Hepatic stellate cell (primary cell): ENCODE results near the gene CYP1B1.
A peak's percentile ranks its signal among the peaks of the same experiment; 100 is the strongest.
"Not testable (repeated sequence)": the region's sequence is repeated elsewhere in the genome, so short reads cannot be mapped to it uniquely, and the experiment has no call there.

Experiments
- DNase-seq: peaks from one replicate; pipeline ENCODE4 v3.0.0; 2011; ENCODE audit warnings: low spot score

CYP1B1 gene

DNA sequence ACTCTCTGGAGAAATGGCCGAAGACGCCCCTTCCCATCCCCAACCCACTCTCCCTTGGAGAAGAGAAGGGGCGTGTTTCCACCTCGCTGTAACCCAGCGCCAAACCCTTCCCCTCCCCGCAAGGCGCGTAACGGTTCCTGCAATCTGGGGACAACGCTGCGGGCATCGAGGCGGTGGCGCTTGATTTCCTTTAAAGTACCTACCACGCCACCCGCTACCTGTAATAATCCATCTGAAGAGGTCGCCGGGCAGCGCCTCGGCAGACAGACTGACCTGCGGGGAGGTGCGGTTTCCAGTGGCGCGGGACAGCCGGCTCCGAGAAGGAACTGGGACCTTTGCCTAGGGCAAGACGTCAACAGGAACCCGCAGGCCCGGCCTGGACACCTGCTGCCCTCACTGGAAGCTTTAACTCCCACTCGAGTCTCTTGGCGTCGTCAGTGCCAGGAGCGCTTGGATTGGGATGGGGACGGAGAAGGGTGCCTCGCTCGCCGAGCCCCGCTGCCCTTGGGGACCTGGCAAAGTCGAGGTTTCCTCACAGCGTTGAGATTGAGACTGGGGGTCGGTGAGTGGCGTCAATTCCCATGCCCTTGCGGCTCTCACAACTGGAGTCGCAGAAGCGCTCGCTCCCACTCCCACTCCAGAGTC, at the start of gene CYP1B1:
CYP1B1 (minus strand) TSS at position 645 of the 645 bp plus-strand sequence. CDS start 763 bp downstream, outside the sequence.
- peak; percentile 42 for DNase-seq

DNA sequence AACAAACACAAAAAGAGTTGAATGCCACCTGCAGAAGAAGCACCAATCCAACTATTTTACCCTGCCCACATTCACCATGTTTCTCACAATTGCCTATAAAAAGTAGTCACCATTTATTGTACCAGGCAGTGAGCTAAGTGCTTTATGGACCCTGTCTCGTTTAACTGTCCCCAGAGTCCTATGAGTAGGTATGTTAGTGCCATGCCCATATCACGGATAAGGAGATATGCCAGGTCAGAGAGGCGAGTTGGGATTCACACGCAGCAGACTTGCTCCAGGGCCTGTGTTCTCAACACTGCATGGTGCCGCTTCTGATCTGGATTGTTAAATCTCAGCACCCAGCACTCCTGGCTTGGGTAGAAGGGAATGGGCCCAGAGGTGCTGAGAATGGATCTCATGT, 49.1 kb upstream of the CYP1B1 start:
- no peak for DNase-seq

GRCh38 chr2:38123911-38124310, 48.0 kb upstream of the CYP1B1 start:
- DNase-seq: no peak

DNA sequence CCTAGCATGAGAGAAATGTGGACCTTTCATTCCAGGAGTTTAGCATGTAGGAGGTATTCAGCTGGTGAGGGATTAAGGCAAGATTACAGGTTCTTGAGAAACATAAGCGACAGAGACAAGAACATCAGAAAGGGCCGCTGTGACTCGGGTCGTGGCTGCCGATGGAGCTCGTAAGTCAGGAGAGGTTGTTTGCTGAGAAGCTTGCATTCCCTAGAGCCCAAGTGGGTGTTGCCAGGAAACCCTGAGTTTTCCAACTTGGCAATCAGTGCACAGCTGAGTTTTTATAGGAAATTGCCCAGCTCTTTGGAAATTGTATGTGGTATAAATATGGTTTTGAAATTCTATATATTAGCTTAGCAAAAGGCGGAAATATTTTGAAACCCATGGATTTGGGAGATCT, 46.4 kb upstream of the CYP1B1 start:
- no peak for DNase-seq

DNA sequence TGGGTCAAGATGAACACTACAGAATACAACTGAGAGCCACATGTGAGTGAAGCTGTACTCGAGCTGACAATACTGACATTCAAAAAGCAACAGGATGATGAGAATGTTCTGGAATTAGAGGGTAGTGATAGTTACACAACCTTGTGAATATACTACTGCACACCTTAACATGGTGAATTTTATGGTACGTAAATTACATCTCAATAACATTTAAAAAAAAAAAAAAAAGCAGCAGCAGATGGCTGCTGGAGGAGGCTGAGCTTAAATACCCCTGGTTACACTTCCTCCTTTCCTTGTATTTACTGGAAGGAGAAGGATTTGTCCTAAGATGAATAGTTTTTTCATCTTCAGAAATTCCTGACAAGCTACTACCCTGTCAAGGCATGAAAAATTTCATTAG, 45.5 kb upstream of the CYP1B1 start:
- no peak for DNase-seq

DNA sequence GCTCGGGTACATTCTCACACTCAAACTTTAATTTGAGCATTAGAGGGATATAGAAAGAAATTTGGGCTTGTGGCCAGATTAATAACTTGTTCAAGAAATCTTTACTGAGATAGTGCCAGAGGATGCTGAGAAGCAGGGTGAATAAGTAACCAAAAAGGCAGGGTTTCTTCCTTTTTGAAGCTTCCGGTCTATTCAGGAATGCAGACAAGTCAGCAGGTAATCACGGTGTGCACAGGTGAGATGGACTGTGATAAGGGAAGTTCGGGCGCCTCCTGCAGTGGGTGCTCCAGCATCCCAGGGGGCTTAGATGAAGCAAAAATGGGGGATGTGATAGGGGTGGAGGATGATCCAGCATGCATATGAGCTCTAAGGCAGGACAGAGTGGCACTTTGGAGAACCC, 44.9 kb upstream of the CYP1B1 start:
- no peak for DNase-seq

- DNase-seq: no peak
These were observed 44.3 kb upstream of the CYP1B1 start for GRCh38 chr2:38120264-38120592.

GRCh38 chr2:38116762-38117161, 40.8 kb upstream of the CYP1B1 start:
- peak; percentile 52 for DNase-seq

DNA sequence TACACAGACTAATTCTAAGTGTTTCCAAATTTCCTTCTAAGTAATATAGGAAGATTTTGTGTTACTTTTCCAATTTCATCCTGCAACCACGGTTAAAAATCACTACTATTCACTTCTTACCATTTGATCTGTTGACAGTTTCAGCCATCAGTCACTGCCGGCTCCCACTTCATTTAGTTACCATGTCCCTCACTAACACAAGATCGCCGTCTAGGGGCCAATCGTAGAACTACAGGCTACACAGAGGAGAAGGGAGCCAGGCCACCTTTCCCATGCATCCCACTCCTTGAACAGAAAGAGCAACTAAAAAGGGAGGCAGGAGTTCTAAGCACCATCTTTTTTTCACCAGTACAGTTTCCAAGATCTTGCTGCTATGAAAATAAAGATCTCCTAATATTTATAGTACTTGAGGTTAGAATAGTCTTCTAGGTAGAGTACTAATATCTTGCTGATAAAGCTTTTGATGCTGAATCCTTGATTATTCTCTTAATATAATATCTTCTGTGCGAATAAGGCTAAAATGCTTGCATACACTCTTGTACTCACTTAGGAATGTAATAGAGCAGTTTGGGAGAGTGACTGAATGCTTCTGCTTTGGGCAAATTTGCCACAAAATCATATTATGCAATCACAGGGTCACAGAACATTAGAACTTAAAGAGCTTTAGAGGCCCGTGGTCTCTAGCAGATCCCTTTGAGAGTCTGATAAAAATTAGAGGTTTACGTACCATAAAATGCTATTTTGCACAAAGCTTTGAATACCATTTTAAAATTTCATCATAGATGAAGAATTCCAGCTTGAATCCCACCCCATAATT, 39.5 kb upstream of the CYP1B1 start:
- peak; percentile 61 for DNase-seq

GRCh38 chr2:38113981-38114708, 38.2 kb upstream of the CYP1B1 start:
- DNase-seq: no peak

DNA sequence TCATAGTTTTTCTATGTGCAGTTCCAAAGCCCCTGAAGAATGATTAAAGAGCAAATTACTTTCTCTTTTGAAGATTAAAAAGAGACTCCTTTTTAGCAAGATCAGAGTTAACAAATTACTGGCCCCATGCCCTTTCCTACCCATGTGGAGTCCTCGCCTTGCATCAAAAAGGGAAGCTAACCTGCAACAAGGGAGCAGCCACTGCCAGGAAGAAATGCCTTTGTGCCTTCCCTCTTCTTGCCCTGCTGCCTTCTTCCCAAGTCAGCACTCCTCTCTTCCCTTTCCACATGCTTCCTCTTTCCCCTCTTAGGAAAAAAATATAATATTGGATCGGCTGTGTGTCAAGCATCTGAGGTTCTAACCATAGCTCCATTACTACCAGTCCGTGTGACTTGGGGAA, 37.1 kb upstream of the CYP1B1 start:
- no peak for DNase-seq

DNA sequence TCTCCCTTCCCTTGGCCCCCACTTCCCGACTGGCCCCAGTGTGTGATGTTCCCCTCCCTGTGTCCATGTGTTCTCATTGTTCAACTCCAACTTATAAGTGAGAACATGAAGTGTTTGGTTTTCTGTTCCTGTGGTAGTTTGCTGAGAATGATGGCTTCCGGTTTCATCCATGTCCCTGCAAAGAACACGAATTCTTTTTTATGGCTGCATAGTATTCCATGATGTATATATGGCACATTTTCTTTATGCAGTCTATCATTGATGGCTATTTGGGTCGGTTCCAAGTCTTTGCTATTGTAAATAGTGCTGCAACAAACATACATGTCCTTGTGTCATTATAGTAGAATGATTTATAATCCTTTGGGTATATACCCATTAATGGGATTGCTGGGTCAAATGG, 35.4 kb upstream of the CYP1B1 start:
- not testable (repeated sequence) for DNase-seq

DNA sequence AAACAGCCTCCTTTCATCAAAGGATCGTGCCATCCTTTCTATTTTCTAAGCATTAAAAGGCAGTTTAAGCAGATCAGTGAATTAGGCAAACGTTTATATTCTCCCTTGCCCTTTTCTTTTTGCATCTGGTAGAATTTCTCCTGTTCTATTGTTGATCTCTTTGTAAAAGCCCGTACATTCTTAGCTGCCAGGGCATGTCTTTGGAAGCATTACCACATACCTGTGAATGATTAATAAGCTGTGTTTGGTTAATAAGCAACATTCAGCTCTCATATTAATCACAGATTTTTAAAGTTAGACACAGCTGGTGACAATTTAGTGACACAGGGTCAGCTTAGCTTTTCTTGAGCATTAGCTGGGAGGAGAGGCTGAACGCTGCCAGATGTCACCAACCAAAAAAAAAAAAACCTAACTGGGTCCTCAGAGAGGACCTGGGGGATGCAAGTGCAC, 33.8 kb upstream of the CYP1B1 start:
- no peak for DNase-seq

DNA sequence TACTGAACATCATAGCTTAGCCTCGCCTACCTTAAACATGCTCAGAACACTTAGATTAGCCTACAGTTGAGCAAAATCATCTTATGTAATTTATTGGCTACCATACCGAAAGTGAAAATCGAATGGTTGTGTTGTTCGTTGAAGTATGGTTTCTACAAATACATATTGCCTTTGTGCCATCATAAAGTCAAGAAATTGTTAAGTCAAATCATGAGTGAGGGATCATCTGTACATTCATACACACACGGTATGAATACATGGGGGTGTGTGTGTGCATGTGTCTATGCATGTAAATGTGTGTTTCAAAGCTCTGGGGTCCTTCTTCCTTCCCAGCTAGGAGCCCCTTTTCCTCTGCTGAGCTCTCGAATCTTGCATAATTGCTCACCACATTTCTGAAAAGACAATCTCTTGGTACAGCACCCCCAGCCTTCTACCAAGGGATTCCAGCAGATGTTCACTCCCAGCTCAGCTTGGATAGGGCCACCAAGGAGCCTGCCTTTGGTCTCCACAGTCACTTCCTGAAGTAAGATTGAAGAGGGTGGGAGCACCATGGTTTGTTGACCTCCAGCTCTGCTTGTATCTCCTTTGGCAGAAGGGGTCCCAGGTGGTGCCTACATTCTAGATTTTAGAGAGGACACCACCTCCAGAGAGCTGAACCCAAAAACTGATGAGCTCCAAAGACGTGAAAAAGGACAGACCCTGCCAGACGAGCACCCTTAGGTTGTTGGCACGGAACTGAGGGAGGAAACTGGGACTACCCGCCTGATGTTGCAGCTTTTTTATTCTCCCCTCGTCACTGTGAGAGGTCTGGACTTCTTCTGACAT, 33.2 kb upstream of the CYP1B1 start:
- DNase-seq: no peak

- no peak for DNase-seq
These were observed 31.9 kb upstream of the CYP1B1 start for GRCh38 chr2:38107738-38108410.

- no peak for DNase-seq
These were observed 30.6 kb upstream of the CYP1B1 start for GRCh38 chr2:38106405-38107094.

GRCh38 chr2:38105922-38106321, 30.0 kb upstream of the CYP1B1 start:
- DNase-seq: no peak

DNA sequence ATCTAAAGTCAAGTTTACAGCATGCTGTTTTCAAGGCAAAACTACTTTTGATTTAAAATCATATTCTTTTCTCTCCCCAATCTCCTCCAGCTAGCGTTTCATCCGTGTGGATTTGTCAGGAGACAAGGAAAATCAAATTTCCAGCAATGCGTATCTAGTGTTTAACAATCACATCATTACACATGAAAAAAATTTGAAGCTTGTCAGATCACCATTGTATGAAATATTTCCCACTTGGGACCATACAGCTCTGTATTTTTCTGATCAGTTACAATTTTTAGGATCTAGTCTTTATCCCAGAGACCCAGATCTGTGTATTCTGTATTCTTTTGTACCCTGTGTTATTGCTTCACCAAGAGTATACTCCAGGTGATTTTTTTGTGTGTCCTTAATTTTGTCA, 28.6 kb upstream of the CYP1B1 start:
- no peak for DNase-seq

DNA sequence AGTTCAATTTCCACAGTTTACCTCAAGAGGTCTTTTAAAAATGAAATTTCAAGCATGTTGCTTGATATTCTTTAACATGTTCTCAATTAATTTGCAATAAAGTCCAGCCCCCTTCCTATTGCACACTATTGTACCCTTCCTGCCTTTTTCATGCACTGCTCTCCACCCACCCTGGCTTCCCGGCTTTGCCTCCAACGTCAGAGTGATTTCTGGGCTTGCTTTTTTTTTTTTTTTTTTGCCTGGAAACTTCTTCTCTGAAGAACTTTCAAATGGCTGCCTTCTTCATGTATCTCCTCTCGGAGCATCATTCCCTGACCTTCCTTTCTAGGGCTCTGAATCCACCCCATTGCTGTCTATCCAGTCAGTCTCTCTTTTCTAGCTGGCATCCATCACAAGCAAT, 24.4 kb upstream of the CYP1B1 start:
- no peak for DNase-seq

- DNase-seq: no peak
These were observed 23.4 kb upstream of the CYP1B1 start for GRCh38 chr2:38099099-38100028.
